NCI-H460 (cell line): ENCODE results near the gene GH1. TPM values are rescaled to one million over a fixed set of nuclear protein-coding genes. Genes with fewer than 3 reads are reported as not detected.
"Not testable (repeated sequence)": the region's sequence is repeated elsewhere in the genome, so short reads cannot be mapped to it uniquely, and the experiment has no call there.

ENCODE experiments used
- DNase-seq: peaks from one replicate; pipeline ENCODE4 v3.0.0-alpha.2; 2016; ENCODE audit warnings: low read depth; ENCODE audit errors: extremely low read depth
- total RNA-seq: library from RNA; depleted of rRNA; stranded (reverse); fragments of >200 nt; shearing (Covaris generic); gene quantifications from 2 replicates; pipeline ENCODE4 v1.2.3, GENCODE V29; 2014

Gene GH1
- total RNA-seq, 1 experiment from 2014 or later, result not detected

GRCh38 chr17:63901971-63902370 lies 16.7 kb downstream of the GH1 start:
- not testable (repeated sequence) for DNase-seq

GRCh38 chr17:63898899-63899798 lies 19.5 kb downstream of the GH1 start:
- not testable (repeated sequence) for DNase-seq

- DNase-seq, result not testable (repeated sequence)
Observed at GRCh38 chr17:63896524-63897354, 21.9 kb downstream of the GH1 start, which contains the start of gene CSH1. Gene CSH1, minus strand, starts transcription at chr17:63896574. Its CDS starts 63 bp downstream, at chr17:63896511.

DNA sequence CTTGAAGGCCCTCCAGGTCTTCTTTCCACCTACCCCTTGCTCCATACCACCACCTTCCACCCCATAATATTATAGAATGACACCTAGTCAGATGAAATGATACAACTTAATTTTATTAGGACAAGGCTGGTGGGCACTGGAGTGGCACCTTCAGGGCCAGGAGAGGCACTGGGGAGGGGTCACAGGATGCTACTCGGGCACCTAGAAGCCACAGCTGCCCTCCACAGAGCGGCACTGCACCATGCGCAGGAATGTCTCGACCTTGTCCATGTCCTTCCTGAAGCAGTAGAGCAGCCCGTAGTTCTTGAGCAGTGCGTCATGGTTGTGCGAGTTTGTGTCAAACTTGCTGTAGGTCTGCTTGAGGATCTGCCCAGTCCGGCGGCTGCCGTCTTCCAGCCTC lies 23.8 kb downstream of the GH1 start:
- DNase-seq, result not testable (repeated sequence)

GRCh38 chr17:63894021-63894420 lies 24.6 kb downstream of the GH1 start:
- not testable (repeated sequence) for DNase-seq

GRCh38 chr17:63892316-63893037 lies 26.2 kb downstream of the GH1 start:
- DNase-seq, result not testable (repeated sequence)

DNA sequence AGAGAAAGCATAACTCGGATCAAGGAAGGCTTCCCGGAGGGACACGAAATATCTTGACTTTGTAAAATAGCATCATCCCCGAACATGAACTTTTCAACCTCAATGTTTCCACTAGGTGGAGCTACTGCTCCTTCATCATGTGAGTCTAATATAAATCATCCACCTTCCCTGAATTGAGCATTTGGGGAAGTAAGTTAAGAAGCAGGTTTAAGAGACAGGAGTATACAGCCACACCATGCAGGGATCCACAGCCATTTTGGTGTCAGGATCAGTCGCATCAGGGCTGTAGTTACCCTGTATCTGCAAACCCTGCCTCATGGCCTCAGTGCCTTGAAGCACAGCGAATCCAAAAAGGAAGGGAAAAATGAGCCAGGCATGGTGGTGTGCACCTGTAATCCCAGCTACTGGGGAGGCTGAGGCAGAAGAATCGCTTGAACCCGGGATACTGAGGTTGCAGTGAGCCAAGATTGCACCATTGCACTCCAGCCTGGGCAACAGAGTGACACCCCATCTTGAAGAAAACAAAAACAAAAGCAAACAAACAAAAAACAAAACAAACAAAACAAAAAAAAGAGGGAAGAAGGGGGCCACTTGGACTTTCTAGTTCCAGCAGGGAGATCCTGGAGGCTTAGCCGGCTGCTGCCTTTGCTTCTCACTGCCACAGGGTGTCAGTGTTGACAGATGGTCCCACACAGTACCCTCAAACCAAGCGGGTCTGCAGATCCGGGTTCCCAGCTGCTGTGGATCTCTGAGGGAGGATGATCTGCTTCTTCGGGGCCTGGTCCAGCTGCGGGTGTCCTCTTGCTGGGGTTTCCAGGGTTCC lies 29.4 kb downstream of the GH1 start:
- DNase-seq, result peak; percentile 27

GRCh38 chr17:63885119-63885518 lies 33.5 kb downstream of the GH1 start:
- not testable (repeated sequence) for DNase-seq

- DNase-seq, result not testable (repeated sequence)
Observed at GRCh38 chr17:63882626-63883126, 36.0 kb downstream of the GH1 start.

- DNase-seq, result peak; percentile 54
Observed at GRCh38 chr17:63881935-63882601, 36.6 kb downstream of the GH1 start, which contains the start of gene GH2. Gene GH2, minus strand, starts transcription at chr17:63881944. Its CDS starts 143 bp downstream, at chr17:63881801.

DNA sequence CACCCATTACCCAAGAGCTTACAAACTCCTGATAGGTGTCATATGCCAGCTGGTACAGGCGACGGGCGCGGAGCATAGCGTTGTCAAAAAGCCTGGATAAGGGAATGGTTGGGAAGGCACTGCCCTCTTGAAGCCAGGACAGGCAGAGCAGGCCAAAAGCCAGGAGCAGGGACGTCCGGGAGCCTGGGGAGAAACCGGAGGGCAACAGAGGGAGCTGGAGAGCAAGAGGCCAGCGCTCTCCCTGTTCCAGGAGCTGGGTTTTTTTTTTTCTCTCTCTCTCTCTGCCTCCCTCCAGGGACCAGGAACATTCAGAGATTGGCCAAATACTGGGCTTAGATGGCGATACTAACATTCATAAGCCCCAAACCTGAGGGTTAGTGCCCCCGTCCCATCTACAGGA lies 37.3 kb downstream of the GH1 start:
- not testable (repeated sequence) for DNase-seq

- no peak for DNase-seq
Observed at GRCh38 chr17:63880706-63881105, 37.9 kb downstream of the GH1 start.

DNA sequence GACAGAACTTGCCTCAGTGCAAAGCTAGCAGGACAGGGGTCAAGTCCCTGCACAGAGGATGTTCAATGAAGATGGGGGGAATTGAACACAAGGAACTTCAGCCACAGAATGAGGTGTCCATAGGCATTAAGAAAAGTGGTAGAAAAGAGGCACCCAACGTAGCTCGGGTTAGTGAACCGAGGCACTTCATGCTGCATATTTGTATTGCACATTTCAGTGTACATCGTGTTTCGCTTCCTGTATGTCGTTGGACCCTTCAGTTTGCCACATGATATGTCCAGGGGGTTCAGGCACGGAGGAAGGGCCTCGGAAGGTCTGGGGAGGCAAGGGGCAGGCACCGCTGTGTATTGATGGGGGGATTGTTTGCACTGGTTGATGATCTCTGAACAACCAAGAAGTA lies 40.2 kb downstream of the GH1 start:
- DNase-seq, result not testable (repeated sequence)

GRCh38 chr17:63874693-63875092 lies 43.9 kb downstream of the GH1 start:
- not testable (repeated sequence) for DNase-seq

- DNase-seq, result not testable (repeated sequence)
Observed at GRCh38 chr17:63874061-63874626, 44.5 kb downstream of the GH1 start.

DNA sequence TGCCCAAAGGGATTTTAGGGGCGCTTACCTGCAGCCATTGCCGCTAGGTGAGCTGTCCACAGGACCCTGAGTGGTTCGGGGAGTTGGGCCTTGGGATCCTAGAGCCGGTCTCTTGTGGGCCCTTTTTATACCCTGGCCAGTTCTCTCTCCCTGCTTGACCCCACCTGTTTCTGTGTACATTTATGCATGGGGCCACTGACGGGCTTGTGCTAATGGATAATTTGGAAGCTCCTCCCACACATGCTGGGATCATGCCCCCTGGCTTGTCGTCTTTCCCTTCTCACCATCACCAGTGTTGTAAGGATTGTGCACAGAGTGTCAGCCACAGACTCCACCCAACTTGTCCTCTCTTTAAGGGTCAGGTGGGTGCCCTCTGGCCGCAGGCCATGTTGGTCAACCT lies 45.1 kb downstream of the GH1 start, which contains the start of gene CSH2:
TSS of gene CSH2 (minus strand) at position 101 of the 400 bp plus-strand sequence. CDS start at position 38, 63 bp downstream.
- not testable (repeated sequence) for DNase-seq

DNA sequence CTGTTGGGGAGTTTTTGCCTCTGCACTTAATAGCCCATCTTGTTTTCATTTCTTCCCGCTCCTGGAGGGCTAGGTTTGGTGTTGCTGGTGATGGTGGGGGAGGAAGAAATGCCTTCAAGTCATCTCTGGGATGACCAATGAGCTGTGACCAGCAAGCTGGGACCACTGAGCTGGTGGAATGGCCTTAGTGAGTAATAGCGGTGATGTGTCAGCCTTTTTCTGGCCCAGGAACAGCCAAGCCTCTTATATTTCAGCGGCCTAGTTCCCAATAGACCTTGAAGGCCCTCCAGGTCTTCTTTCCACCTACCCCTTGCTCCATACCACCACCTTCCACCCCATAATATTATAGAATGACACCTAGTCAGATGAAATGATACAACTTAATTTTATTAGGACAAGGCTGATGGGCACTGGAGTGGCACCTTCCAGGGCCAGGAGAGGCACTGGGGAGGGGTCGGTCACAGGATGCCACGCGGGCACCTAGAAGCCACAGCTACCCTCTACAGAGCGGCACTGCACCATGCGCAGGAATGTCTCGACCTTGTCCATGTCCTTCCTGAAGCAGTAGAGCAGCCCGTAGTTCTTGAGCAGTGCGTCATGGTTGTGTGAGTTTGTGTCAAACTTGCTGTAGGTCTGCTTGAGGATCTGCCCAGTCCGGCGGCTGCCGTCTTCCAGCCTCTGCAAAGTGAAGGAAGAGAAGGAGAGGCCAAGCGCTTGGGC lies 46.8 kb downstream of the GH1 start:
- not testable (repeated sequence) for DNase-seq

DNA sequence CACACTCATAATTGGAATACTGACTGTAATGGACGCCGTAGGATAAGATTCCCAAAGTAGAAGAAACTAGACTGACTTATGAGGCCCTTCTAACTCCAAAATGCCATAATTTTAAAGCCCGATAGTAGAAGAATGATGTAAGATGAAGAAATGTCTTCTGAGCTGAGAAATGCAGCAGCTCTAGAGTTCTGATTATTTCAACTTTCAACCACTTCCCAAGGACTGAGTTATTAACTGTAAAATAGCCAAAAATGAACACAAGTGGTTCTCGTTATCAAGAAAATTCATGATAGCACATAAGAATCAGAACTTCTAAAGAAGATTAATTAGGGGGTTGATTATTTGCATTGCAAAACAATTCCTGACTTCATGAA lies 48.4 kb downstream of the GH1 start:
- not testable (repeated sequence) for DNase-seq
